GM18526 (cell line): Measurements from ENCODE around the gene SGPP1.
A peak's percentile ranks its signal among the peaks of the same experiment; 100 is the strongest.

Experiments used
- POLR2A ChIP-seq: IDR thresholded peaks from 3 replicates; pipeline ENCODE4 v1.6.1; 2011; ENCODE audit not compliant: insufficient read length; ENCODE audit errors: extremely low read depth

SGPP1 gene, protein sequence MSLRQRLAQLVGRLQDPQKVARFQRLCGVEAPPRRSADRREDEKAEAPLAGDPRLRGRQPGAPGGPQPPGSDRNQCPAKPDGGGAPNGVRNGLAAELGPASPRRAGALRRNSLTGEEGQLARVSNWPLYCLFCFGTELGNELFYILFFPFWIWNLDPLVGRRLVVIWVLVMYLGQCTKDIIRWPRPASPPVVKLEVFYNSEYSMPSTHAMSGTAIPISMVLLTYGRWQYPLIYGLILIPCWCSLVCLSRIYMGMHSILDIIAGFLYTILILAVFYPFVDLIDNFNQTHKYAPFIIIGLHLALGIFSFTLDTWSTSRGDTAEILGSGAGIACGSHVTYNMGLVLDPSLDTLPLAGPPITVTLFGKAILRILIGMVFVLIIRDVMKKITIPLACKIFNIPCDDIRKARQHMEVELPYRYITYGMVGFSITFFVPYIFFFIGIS

DNA sequence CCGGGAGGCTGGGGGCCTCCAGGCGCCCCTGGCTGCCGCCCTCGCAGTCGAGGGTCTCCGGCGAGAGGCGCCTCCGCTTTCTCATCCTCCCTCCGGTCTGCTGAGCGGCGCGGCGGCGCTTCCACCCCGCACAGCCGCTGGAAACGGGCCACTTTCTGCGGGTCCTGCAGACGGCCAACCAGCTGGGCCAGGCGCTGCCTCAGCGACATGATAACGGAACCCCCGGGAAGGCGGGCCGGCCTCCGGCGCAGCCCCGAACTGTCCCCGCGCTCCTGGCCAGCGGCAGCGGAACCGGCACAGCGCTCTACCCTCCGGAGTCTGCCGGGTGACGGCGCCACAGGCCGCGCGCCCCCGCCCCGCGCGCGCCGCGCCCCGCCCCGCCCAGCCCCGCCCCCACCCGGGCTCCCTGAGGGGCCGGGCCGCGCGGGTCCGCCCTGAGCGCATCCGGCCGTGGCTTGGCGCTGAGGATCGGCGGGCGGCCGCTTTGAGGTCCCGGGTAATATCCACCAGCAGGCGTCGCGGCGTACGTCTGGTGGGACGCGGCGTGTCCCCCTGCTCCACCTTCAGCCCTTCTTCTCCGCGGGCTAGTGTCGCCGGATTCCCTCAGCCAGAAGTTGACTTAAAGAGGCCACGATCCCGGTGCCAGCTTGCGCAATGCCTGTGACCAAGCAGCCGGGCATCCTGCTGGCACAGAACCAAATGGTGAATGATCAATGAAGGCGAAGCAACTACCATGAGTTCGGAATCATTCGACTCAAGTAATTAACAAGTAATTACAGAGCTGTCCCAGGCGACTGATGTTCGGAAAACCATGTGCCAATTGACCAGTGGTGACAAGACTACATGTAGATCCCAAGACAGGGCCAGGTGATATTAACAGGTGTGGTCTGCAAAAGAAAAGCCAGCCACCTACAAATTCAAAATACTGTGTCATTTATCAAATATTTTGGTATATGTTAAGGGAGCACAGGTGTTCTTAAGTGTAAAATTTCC is at the start of gene SGPP1:
SGPP1 (minus strand) TSS at position 330 of the 993 bp plus-strand sequence; CDS start at position 209, 121 bp downstream.
- TF ChIP-seq POLR2A: peak; percentile 80

DNA sequence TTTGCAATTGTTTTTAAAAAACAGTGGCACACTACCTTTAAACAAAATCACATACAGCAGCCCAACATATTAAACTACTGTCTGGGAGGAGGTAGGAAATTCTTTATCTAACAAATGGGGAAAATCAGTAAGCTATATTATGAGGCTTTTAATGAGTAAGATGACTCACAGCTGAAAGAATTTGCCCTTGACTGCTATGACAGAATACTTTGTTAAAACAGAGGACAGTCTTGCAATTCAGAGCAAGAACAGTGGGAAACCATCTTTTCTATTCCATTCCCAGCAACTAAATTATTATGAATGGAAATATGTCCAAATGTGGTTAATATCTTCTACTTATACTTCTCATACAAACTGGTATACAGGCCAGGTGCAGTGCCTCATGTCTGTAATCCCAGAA is 49.2 kb upstream of the SGPP1 start:
- no peak for TF ChIP-seq POLR2A

DNA sequence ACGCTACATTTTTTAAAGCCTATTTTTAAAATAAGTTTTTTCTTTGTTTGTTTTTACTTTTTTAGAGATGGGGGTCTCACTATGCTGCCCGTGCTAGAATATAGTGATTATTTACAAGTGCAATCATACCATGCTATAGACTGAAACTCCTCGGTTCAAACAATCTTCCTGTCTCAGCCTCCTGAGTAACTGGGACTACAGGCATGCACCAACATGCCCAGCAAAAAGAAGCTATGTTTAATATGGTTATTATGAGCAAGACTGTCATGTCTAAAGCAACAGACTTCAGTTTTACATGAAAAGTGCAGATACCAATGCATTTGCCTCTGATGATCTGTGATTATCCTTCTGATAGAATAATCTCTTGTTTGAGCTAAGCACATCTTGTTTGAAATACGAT is 45.6 kb upstream of the SGPP1 start:
- TF ChIP-seq POLR2A: no peak

DNA sequence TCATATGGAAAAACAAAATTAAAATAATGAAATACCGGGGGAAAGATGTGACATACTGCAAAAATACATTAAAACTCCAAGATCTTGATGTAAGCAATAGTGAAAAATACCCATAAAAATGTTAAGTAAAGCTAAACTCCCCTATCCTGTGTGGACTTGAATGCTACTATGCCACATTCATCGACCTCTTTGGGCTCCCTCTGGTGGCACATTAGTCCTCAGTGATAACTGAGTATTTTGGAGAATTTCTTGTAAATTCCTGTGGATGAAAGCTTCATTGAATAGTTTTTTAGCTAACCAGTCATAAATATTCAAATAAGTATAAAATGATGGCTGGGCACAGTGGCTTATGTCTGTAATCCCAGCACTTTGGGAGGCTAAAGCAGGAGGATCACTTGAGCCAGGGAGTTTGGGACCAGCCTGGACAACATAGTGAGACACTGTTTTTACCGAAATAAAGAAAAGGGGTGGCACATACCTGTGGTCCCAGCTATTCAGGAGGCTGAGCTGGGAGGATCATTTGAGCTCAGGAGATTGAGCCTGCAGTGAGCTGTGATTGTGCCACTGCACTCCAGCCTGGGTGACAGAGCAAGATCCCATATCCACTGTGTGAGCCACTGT is 42.4 kb upstream of the SGPP1 start:
- no peak for TF ChIP-seq POLR2A

DNA sequence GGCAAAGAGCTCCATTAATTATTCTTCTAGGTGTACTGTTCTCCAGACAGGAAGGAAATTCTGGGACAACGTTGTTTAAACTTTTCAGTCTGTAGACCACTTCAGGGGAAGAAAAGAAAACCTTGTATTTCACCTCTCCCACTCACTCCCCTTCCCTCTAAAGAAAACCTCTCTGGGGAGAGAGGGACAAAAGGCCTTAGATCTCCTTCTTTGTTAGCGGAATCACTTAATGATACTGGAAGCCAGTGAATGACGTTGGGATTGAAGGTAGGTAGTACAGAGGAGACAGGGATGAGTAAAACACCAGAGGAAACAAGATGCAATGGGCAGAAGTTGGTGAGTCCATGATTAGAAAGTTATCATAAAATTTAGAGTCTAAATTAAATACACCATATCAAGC is 38.7 kb upstream of the SGPP1 start:
- no peak for TF ChIP-seq POLR2A

DNA sequence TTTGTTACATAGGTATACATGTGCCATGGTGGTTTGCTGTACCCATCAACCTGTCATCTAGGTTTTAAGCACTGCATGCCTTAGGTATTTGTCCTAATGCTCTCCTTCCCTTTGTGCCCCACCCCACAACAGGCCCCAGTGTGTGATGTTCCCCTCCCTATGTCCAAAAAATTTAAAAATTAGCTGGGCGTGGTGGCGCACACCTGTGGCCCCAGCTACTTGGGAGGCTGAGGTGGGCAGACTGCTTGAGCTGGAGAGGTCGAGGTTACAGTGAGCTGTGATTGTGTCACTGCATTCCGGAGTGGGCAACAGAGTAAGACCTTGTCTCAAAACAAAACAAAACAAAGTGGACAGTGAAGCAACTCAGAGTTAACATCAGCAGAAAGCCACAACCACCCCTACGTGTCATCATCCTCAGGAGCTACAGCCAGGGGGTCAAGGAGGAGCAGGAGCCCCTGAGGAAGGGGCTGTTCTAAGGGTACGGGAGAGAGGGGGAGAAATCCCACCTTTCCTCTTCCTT is 36.8 kb upstream of the SGPP1 start:
- no peak for TF ChIP-seq POLR2A

DNA sequence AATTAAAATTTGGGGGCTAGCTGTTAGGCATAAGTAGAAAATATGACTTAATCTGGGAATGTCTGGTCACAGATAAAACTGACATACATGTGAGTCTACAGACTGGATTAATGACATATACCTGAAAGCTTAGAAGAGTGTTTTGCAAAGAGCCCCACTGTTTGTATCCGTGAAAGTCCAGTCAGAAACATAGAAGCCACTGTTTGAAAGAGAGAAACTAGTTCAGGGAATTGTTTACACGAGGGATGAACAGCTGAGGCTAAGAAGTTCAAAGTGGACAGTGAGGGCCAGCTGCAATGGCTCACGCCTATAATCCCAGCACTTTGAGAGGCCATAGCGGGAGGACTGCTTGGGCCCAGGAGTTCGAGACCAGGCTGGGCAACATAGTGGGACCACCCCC is 36.2 kb upstream of the SGPP1 start:
- TF ChIP-seq POLR2A: no peak

DNA sequence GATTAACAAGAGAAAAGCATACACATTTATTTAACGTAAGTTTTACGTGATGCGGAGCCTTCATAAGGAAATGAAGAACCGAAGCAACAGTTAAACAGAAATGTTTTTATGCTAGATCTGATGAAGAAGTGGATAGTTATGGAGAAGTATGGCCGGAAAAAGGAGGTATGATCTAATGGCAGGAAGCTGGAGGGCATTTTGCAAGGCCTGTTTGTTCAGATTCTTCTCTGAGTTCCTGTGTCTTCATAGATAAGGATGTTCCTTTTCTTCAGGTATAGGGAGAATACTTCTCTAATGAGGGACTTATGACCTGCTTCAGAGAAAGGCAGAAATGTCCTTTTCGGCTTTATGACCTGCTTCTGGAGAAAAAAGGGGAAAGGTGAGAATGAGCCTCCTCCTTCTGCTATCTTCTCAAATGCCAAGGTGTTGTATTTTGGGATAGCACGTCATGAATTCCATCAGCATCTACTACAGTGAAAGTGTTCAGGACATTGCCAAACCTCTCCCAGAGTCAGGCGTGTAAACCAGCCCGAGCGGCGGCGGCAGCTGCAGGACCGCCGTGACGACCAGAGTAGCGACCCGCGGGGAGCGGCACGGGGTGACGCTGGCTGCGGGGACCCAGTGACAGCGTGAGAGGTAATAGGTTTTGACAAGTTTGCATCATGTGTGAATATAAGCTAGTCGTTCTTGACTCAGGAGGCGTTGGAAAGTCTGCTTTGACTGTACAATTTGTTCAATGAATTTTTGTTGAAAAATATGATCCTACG is 33.7 kb upstream of the SGPP1 start:
- TF ChIP-seq POLR2A: no peak

DNA sequence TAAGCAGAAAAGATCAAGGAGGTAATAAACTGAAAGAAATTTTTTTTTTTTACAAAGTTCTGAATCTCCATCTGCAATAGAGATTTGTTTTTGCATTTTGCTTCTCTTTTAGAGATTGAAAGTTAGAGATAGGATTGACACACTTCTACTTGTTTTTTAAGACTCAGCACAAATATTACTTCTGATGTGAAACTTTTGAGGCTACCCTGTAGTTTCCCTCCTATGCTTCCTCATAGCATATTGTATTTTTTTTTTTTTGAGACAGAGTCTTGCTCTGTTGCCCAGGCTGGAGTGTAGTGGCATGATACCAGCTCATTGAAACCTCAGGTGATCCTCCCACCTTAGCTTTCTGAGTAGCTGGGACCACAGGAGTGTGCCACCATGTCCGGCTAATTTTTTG is 32.1 kb upstream of the SGPP1 start:
- no peak for TF ChIP-seq POLR2A

DNA sequence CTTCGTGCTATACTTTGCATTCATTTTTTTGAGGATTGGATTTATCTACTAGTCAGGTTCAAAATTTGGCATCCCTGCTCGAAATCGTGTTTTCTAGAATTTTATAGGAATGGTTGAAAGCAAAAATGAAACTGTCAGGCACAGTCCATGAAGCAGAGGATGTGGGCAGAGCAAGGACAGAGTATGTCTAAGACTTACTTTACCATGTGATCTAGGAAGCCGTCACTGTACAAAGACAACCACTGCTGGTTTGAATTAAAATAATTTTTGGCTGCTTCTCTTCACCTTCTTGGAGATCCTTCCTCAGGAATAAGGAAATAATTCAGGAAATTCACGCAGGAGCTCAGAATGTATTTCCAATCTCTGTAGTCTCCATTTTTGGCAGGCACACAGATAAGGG is 31.6 kb upstream of the SGPP1 start:
- TF ChIP-seq POLR2A: no peak

DNA sequence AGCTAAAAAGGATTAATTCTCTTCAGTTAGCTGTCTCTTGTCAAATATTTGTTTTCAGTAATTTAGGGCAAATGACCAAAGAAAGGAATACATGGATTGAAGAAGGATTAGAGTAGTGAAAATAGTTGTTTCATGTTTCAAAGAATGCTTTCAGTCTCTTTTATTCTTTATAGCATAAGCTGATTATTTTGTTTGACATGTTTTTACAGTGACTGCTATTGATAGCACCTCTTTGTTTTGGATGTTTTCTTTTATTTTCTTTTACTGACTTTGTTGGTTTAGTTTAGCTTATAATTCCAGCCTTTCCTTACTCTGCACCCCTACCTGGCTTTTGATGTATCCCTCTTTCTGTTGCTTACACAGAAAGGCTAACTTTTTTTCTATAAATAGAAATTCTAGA is 29.3 kb upstream of the SGPP1 start:
- TF ChIP-seq POLR2A: no peak

DNA sequence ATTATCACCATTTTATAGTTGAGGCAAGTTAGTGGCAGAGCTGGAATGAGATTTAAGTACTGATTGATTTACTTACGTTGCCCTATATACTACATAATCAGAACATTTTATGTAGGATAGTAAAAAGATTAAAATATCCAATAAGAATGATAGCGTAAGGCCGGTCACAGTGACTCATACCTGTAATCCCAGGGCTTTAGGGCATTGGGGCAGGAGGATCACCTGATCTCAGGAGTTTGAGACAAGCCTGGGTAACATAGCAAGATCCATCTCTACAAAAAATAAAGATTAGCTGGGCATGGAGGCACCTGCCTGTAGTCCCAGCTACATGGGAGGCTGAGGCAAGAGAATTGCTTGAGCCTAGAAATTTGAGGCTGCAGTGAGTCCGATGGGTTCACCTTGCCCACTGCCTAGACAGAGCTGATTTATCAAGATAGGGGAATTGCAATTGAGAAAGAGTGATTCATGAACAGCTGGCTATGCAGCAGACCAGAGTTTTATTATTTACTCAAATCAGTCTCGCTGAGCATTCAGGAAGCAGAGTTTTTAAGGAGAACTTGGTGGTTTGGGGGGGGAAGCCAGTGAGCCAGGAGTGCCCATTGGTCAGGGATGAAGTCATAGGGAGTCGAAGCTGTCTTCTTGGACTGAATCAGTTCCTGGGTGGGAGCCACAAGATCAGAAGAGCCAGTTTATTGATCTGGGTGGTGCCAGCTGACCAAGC is 24.7 kb upstream of the SGPP1 start:
- TF ChIP-seq POLR2A: no peak

DNA sequence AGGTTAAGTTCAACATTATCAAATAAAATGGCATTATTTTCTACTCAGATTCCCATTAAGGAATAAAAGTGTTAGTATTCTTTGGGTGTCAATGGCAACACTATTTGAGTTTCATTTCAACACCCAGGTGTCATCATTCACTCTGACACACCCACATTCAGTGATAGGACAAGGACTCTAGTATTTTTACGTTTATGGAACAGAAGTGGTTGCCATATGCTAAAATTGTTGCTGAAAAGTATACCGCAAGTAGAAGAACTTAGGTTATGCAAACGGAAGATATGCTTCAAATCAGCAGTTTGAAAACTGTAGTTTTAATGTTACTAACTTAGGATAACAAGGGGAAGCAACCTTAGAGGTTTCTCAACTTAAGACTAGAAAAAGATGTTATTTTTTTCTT is 20.0 kb upstream of the SGPP1 start:
- TF ChIP-seq POLR2A: no peak
